ENCODE results near the gene TMIE. TPM values are rescaled to one million over a fixed set of nuclear protein-coding genes. Genes with fewer than 3 reads are reported as not detected.

TMIE gene
- total RNA-seq, 1 experiment from 2014 or later: not detected

- Mint-ChIP-seq H3K27me3 (ENCODE audit: insufficient read depth, unreplicated experiment) (no peaks in the 10 kb centered on the region), H3K27ac (ENCODE audit: unreplicated experiment) (no peak overlapping the region), H3K4me3 (ENCODE audit: unreplicated experiment) (no peak overlapping the region), H3K9me3 (ENCODE audit: unreplicated experiment) (no peaks in the 10 kb centered on the region), H3K4me1 (ENCODE audit: low read depth, unreplicated experiment) (no peaks in the 10 kb centered on the region), H3K36me3 (ENCODE audit: insufficient read depth, unreplicated experiment) (no peaks in the 10 kb centered on the region)
- ChIA-PET POLR2A (no interaction called here), CTCF (no interaction called here)
- Histone ChIP-seq H3K36me3 (ENCODE audit: control insufficient read depth, insufficient read depth, low read length) (no peaks in the 10 kb centered on the region), H3K9me3 (no peaks in the 10 kb centered on the region), H3K4me1 (no peaks in the 10 kb centered on the region), H3K27me3 (replicated peaks; ENCODE audit: control insufficient read depth, insufficient read depth, low read length) (no peaks in the 10 kb centered on the region), H3K4me3 (ENCODE audit: low read depth, low read length) (no peak overlapping the region)
- TF ChIP-seq CTCF (IDR thresholded peaks at IDR 0.05; ENCODE audit: insufficient read depth in 1 of 2, low read depth in 1 of 2, low read length in 1 of 2, severe bottlenecking in 1 of 2, unreplicated experiment in 1 of 2): no peak
- no TSS peak for BruUV-seq (replicated peaks)
- DNase-seq: peak in 1 of 2 experiments; percentile 21
- intact Hi-C loops (cut with micrococcal nuclease; ENCODE audit: unreplicated experiment): no loop called here
Measured at GRCh38 chr3:46668116-46668515, 33.1 kb upstream of the TMIE start.

GRCh38 chr3:46668591-46668990, 32.6 kb upstream of the TMIE start:
- no peaks in the 10 kb centered on the region for H3K36me3 Mint-ChIP-seq (ENCODE audit: insufficient read depth, unreplicated experiment)
- H3K4me1 ChIP-seq: no peaks in the 10 kb centered on the region
- peak in 1 of 2 experiments; percentile 28 for DNase-seq
- no peak for TF ChIP-seq CTCF (IDR thresholded peaks at IDR 0.05; ENCODE audit: insufficient read depth in 1 of 2, low read depth in 1 of 2, low read length in 1 of 2, severe bottlenecking in 1 of 2, unreplicated experiment in 1 of 2)
- no peaks in the 10 kb centered on the region for H3K9me3 Mint-ChIP-seq (ENCODE audit: unreplicated experiment)
- H3K4me3 Mint-ChIP-seq (ENCODE audit: unreplicated experiment): no peak overlapping the region
- ChIA-PET CTCF (no interaction called here), POLR2A (interaction anchor here (0.5 kb wide), 1 partner anchor 31 kb away, joined by 9 read pairs; no protein-coding TSS in a partner anchor)
- no peak overlapping the region for H3K4me3 ChIP-seq (ENCODE audit: low read depth, low read length)
- no peaks in the 10 kb centered on the region for H3K27me3 ChIP-seq (replicated peaks; ENCODE audit: control insufficient read depth, insufficient read depth, low read length)
- no peaks in the 10 kb centered on the region for H3K27me3 Mint-ChIP-seq (ENCODE audit: insufficient read depth, unreplicated experiment)
- H3K4me1 Mint-ChIP-seq (ENCODE audit: low read depth, unreplicated experiment): no peaks in the 10 kb centered on the region
- H3K9me3 ChIP-seq: no peaks in the 10 kb centered on the region
- no peak overlapping the region for H3K27ac Mint-ChIP-seq (ENCODE audit: unreplicated experiment)
- no peaks in the 10 kb centered on the region for H3K36me3 ChIP-seq (ENCODE audit: control insufficient read depth, insufficient read depth, low read length)
- intact Hi-C loops (cut with micrococcal nuclease; ENCODE audit: unreplicated experiment): no loop called here
- no TSS peak for BruUV-seq (replicated peaks)

GRCh38 chr3:46669191-46669999, 31.8 kb upstream of the TMIE start:
- H3K27me3 ChIP-seq (replicated peaks; ENCODE audit: control insufficient read depth, insufficient read depth, low read length): no peaks in the 10 kb centered on the region
- intact Hi-C loops (cut with micrococcal nuclease; ENCODE audit: unreplicated experiment): no loop called here

More at GRCh38 chr3:46669191-46669999, 31.8 kb upstream of the TMIE start:
- no peaks in the 10 kb centered on the region for H3K36me3 ChIP-seq (ENCODE audit: control insufficient read depth, insufficient read depth, low read length)
- no peaks in the 10 kb centered on the region for H3K9me3 ChIP-seq
- H3K27ac Mint-ChIP-seq (ENCODE audit: unreplicated experiment): no peak overlapping the region
- no peak for TF ChIP-seq CTCF (IDR thresholded peaks at IDR 0.05; ENCODE audit: insufficient read depth in 1 of 2, low read depth in 1 of 2, low read length in 1 of 2, severe bottlenecking in 1 of 2, unreplicated experiment in 1 of 2)
- H3K4me1 ChIP-seq: no peaks in the 10 kb centered on the region
- H3K4me3 ChIP-seq (ENCODE audit: low read depth, low read length): no peak overlapping the region
- no TSS peak for BruUV-seq (replicated peaks)
- H3K27me3 Mint-ChIP-seq (ENCODE audit: insufficient read depth, unreplicated experiment): no peaks in the 10 kb centered on the region
- no peaks in the 10 kb centered on the region for H3K9me3 Mint-ChIP-seq (ENCODE audit: unreplicated experiment)
- CTCF ChIA-PET: no interaction called here
- H3K36me3 Mint-ChIP-seq (ENCODE audit: insufficient read depth, unreplicated experiment): no peaks in the 10 kb centered on the region
- H3K4me3 Mint-ChIP-seq (ENCODE audit: unreplicated experiment): no peak overlapping the region
- POLR2A ChIA-PET: interaction anchor here (0.5 kb wide), 1 partner anchor 30 kb away, joined by 9 read pairs; no protein-coding TSS in a partner anchor
- DNase-seq: peak in 1 of 2 experiments; percentile 20
- no peaks in the 10 kb centered on the region for H3K4me1 Mint-ChIP-seq (ENCODE audit: low read depth, unreplicated experiment)

Data from Caco-2 (cell line).